Neural cell (in vitro differentiated cells): ENCODE results near the gene CLCA1. TPM values are rescaled to one million over a fixed set of nuclear protein-coding genes. Genes with fewer than 3 reads are reported as not detected.

Experiments used
- H2AFZ ChIP-seq: fragments of 200-600, 300-800 bp; sonication (generic), shearing (Covaris generic); 2 replicates; pipeline ENCODE4 v1.6.0; 2014; ENCODE audit warnings: low read depth, mild to moderate bottlenecking, antibody characterized with exemption, low read length, moderate library complexity
- H3F3A ChIP-seq: fragments of 200-600 bp; shearing (Covaris generic); 2 replicates; pipeline ENCODE4 v1.6.1; 2016; ENCODE audit warnings: mild to moderate bottlenecking, moderate library complexity, mixed read lengths, antibody characterized with exemption, low read length; ENCODE audit not compliant: insufficient read depth, poor library complexity, severe bottlenecking
- H3K27ac ChIP-seq: fragments of 200-600, 300-800 bp; sonication (generic), shearing (Covaris generic); 2 replicates; pipeline ENCODE4 v1.5.1; 2014; ENCODE audit warnings: mild to moderate bottlenecking, low read length, moderate library complexity
- H3K27me3 ChIP-seq: fragments of 300-800, 200-600 bp; sonication (generic), shearing (Covaris generic); 2 replicates; pipeline ENCODE4 v1.6.0; 2014; ENCODE audit warnings: mild to moderate bottlenecking, low read depth, low read length, moderate library complexity; ENCODE audit not compliant: insufficient read depth
- H3K36me3 ChIP-seq: fragments of 300-800, 200-600 bp; sonication (generic), shearing (Covaris generic); 2 replicates; pipeline ENCODE4 v1.5.1; 2014; ENCODE audit warnings: mild to moderate bottlenecking, antibody characterized with exemption, low read length, moderate library complexity; ENCODE audit not compliant: insufficient read depth
- H3K4me2 ChIP-seq: fragments of 300-800, 200-600 bp; sonication (generic), shearing (Covaris generic); 2 replicates; pipeline ENCODE4 v1.6.0; 2014; ENCODE audit warnings: mild to moderate bottlenecking, low read length
- H3K4me3 ChIP-seq: fragments of 300-800, 200-600 bp; sonication (generic), shearing (Covaris generic); 2 replicates; pipeline ENCODE4 v1.5.1; 2014; ENCODE audit warnings: mild to moderate bottlenecking, low read length, moderate library complexity
- H3K79me2 ChIP-seq: fragments of 200-600 bp; shearing (Covaris generic); replicated peaks from 2 replicates; pipeline ENCODE4 v1.6.0; 2014; ENCODE audit warnings: mild to moderate bottlenecking, low read length, moderate library complexity; ENCODE audit not compliant: insufficient read depth
- H3K9ac ChIP-seq: fragments of 300-800, 200-600 bp; sonication (generic), shearing (Covaris generic); 2 replicates; pipeline ENCODE4 v1.6.1; 2016; ENCODE audit warnings: mild to moderate bottlenecking, low read length, mixed read lengths
- H3K9me2 ChIP-seq: fragments of 200-600 bp; shearing (Covaris generic); 2 replicates; pipeline ENCODE4 v1.6.1; 2016; ENCODE audit warnings: mild to moderate bottlenecking, low read length, mixed read lengths; ENCODE audit not compliant: insufficient read depth
- H3K9me3 ChIP-seq: fragments of 200-600, 300-800 bp; sonication (generic), shearing (Covaris generic); 2 replicates; pipeline ENCODE4 v1.6.1; 2016; ENCODE audit warnings: mild to moderate bottlenecking, mixed run types, low read length, moderate library complexity, mixed read lengths
- H4K20me1 ChIP-seq: fragments of 200-600 bp; shearing (Covaris generic); 2 replicates; pipeline ENCODE4 v1.6.1; 2016; ENCODE audit warnings: mild to moderate bottlenecking, mixed run types; ENCODE audit not compliant: insufficient read depth
- CTCF ChIP-seq: fragments of 450-650 bp; IDR thresholded peaks from 2 replicates; pipeline ENCODE4 v1.5.1; 2014; ENCODE audit warnings: antibody characterized with exemption, mild to moderate bottlenecking, moderate library complexity; ENCODE audit not compliant: poor library complexity, severe bottlenecking
- EP300 ChIP-seq: fragments of 450-650 bp; conservative IDR thresholded peaks from 2 replicates; pipeline ENCODE4 v1.6.1; 2014; ENCODE audit warnings: antibody characterized with exemption, mild to moderate bottlenecking, moderate library complexity; ENCODE audit not compliant: poor library complexity, severe bottlenecking
- EZH2 ChIP-seq: fragments of 200-600, 300-800 bp; shearing (Covaris generic), sonication (generic); IDR thresholded peaks from 2 replicates; pipeline ENCODE4 v1.6.1; 2014; ENCODE audit warnings: antibody characterized with exemption, low read length, borderline replicate concordance, mild to moderate bottlenecking; ENCODE audit not compliant: insufficient read depth, poor library complexity, severe bottlenecking
- MXI1 ChIP-seq: fragments of 450-650 bp; conservative IDR thresholded peaks from 2 replicates; pipeline ENCODE4 v1.6.1; 2014; ENCODE audit warnings: antibody characterized with exemption, mild to moderate bottlenecking; ENCODE audit not compliant: poor library complexity, severe bottlenecking
- POLR2AphosphoS5 ChIP-seq: IDR thresholded peaks from 2 replicates; pipeline ENCODE4 v1.6.1; 2012
- RAD21 ChIP-seq: fragments of 450-650 bp; conservative IDR thresholded peaks from 2 replicates; pipeline ENCODE4 v1.6.1; 2014; ENCODE audit warnings: antibody characterized with exemption, mild to moderate bottlenecking, moderate library complexity
- REST ChIP-seq: IDR thresholded peaks from 2 replicates; pipeline ENCODE4 v1.6.1; 2012; ENCODE audit warnings: borderline replicate concordance
- SMC3 ChIP-seq: fragments of 450-650 bp; conservative IDR thresholded peaks from 2 replicates; pipeline ENCODE4 v1.6.1; 2014; ENCODE audit warnings: antibody characterized with exemption, mild to moderate bottlenecking, moderate library complexity; ENCODE audit not compliant: poor library complexity
- TAF1 ChIP-seq: IDR thresholded peaks from 2 replicates; pipeline ENCODE4 v1.6.1; 2012; ENCODE audit warnings: low read depth
- polyA plus RNA-seq: library from polyadenylated mRNA; depleted of rRNA; stranded (reverse); fragments of >200 nt; gene quantifications from 2 replicates; pipeline ENCODE4 v1.2.3, GENCODE V29; 2014

CLCA1 gene
- polyA plus RNA-seq, 1 donor from 2014 or later = not detected

- H3F3A ChIP-seq = no peaks in the 10 kb centered on the region
- no peaks in the 10 kb centered on the region for H3K9me3 ChIP-seq
- TF ChIP-seq POLR2AphosphoS5 (no peak), TAF1 (no peak), CTCF (no peak), EP300 (no peak), RAD21 (no peak), MXI1 (no peak), SMC3 (no peak), EZH2 (no peak), REST (no peak)
- no peak overlapping the region for H3K4me2 ChIP-seq
- no peak overlapping the region for H3K9ac ChIP-seq
- no peaks in the 10 kb centered on the region for H3K36me3 ChIP-seq
- H4K20me1 ChIP-seq = no peaks in the 10 kb centered on the region
- no peaks in the 10 kb centered on the region for H3K9me2 ChIP-seq
- no peaks in the 10 kb centered on the region for H3K79me2 ChIP-seq
- H2AFZ ChIP-seq = no peak overlapping the region
- H3K27ac ChIP-seq = no peak overlapping the region
- no peak overlapping the region for H3K4me3 ChIP-seq
- H3K27me3 ChIP-seq = no peaks in the 10 kb centered on the region
Measured at GRCh38 chr1:86522240-86522639, 53.5 kb downstream of the CLCA1 start.

GRCh38 chr1:86523670-86524354, 55.1 kb downstream of the CLCA1 start:
- Histone ChIP-seq H3K36me3 (no peaks in the 10 kb centered on the region), H3K27me3 (no peaks in the 10 kb centered on the region), H3K27ac (no peak overlapping the region), H4K20me1 (no peaks in the 10 kb centered on the region), H3K9ac (no peak overlapping the region), H3K9me3 (no peaks in the 10 kb centered on the region), H3K79me2 (no peaks in the 10 kb centered on the region), H3K4me2 (no peak overlapping the region), H3F3A (no peaks in the 10 kb centered on the region), H3K4me3 (no peak overlapping the region), H2AFZ (no peak overlapping the region), H3K9me2 (no peaks in the 10 kb centered on the region)
- TF ChIP-seq CTCF (no peak), SMC3 (no peak), EZH2 (no peak), MXI1 (no peak)
